H1 (cell line): ENCODE results near the gene CLDND1. TPM values are rescaled to one million over a fixed set of nuclear protein-coding genes. Genes with fewer than 3 reads are reported as not detected.

Experiments
- CTCF ChIA-PET: fragments of 300-600 bp; sonication (Branson Sonifier 250); formaldehyde crosslinking; loops from one replicate; lab custom pipeline; 2021; ENCODE audit not compliant: partially characterized antibody; lab: Charles Lee
- POLR2A ChIA-PET: fragments of 300-600 bp; sonication (Branson Sonifier 250); formaldehyde crosslinking; loops from one replicate; lab custom pipeline; 2021; ENCODE audit warnings: inconsistent platforms; ENCODE audit not compliant: partially characterized antibody; lab: Charles Lee
- DNase-seq, 2 experiments: peaks; one replicate each; pipeline versions ENCODE4 v3.0.0 to v3.0.0-alpha.2; 2010 to 2022; ENCODE audit warnings: low spot score in 2 of 2, low read depth in 1 of 2, mixed read lengths in 1 of 2
- FAIRE-seq: peaks from 2 replicates; lab custom pipeline; 2011; peaks lifted over from hg19 to GRCh38; lab: Jason Lieb, UNC
- H2AFZ ChIP-seq: 2 replicates; pipeline ENCODE4 v1.8.1; 2012; ENCODE audit warnings: low read length, inconsistent platforms
- H2AK5ac ChIP-seq: 2 replicates; pipeline ENCODE4 v1.6.1; 2013; ENCODE audit warnings: low read depth, low read length
- H2BK120ac ChIP-seq: replicated peaks from 2 replicates; pipeline ENCODE3; 2013; ENCODE audit warnings: low read depth, low read length, inconsistent platforms
- H2BK12ac ChIP-seq: 2 replicates; pipeline ENCODE4 v1.6.1; 2013; ENCODE audit warnings: low read depth, low read length
- H2BK15ac ChIP-seq: 2 replicates; pipeline ENCODE4 v1.6.1; 2013; ENCODE audit warnings: low read length
- H2BK20ac ChIP-seq: 2 replicates; pipeline ENCODE4 v1.6.1; 2013; ENCODE audit warnings: low read length
- H2BK5ac ChIP-seq: 2 replicates; pipeline ENCODE4 v1.6.1; 2013; ENCODE audit warnings: low read depth, low read length
- H3K14ac ChIP-seq: 2 replicates; pipeline ENCODE4 v1.6.1; 2013; ENCODE audit warnings: inconsistent platforms; ENCODE audit not compliant: insufficient read length
- H3K18ac ChIP-seq: 2 replicates; pipeline ENCODE4 v1.6.1; 2013; ENCODE audit warnings: low read length; ENCODE audit errors: extremely low read depth
- H3K23ac ChIP-seq: 2 replicates; pipeline ENCODE4 v1.6.1; 2013; ENCODE audit warnings: inconsistent platforms; ENCODE audit not compliant: insufficient read length
- H3K23me2 ChIP-seq: 2 replicates; pipeline ENCODE4 v1.6.1; 2013; ENCODE audit warnings: low read depth, low read length
- H3K27ac ChIP-seq: 2 replicates; pipeline ENCODE4 v1.6.1; 2011; ENCODE audit warnings: low read depth, low read length, inconsistent platforms
- H3K27me3 ChIP-seq, 4 experiments: replicated peaks in 1 of 4; 1 replicate in 1 of 4; 2 replicates in 3 of 4; pipeline versions ENCODE4 v1.6.1 to v1.8.1; 2011 to 2013; ENCODE audit warnings: low read length in 3 of 4, mild to moderate bottlenecking in 3 of 4, inconsistent platforms in 2 of 4, mixed read lengths in 2 of 4, moderate library complexity in 1 of 4; ENCODE audit not compliant: control insufficient read depth in 3 of 4, insufficient read depth in 3 of 4; ENCODE audit errors: extremely low read depth in 1 of 4
- H3K36me3 ChIP-seq, 4 experiments: 2 replicates each; pipeline versions ENCODE4 v1.6.1 to v1.8.1; 2011 to 2013; ENCODE audit warnings: mild to moderate bottlenecking in 4 of 4, low read length in 3 of 4, moderate library complexity in 2 of 4, control low read depth in 1 of 4, inconsistent platforms in 1 of 4; ENCODE audit not compliant: insufficient read depth in 4 of 4, control insufficient read depth in 2 of 4
- H3K4ac ChIP-seq: replicated peaks from 2 replicates; pipeline ENCODE3; 2013; ENCODE audit warnings: low read length, low read depth, mixed read lengths, inconsistent platforms; ENCODE audit not compliant: insufficient read length
- H3K4me1 ChIP-seq, 4 experiments: replicated peaks in 1 of 4; 1 replicate in 1 of 4; 2 replicates in 3 of 4; pipeline versions ENCODE4 v1.6.1 to v1.8.1; 2011 to 2013; ENCODE audit warnings: low read length in 3 of 4, inconsistent platforms in 2 of 4, mixed read lengths in 1 of 4; ENCODE audit not compliant: insufficient read depth in 4 of 4, control insufficient read depth in 3 of 4
- H3K4me2 ChIP-seq, 2 experiments: 2 replicates each; pipeline versions ENCODE4 v1.6.1 to v1.8.1; 2011 to 2013; ENCODE audit warnings: low read depth in 2 of 2, low read length in 2 of 2, control low read depth in 1 of 2, inconsistent platforms in 1 of 2, mild to moderate bottlenecking in 1 of 2; ENCODE audit not compliant: insufficient read depth in 1 of 2
- H3K4me3 ChIP-seq, 4 experiments: fragments of 200-600, 300-600 bp in 1 of 4; sonication (generic), shearing (Covaris generic), sonication (Bioruptor Twin) in 1 of 4; 2 replicates each; pipeline versions ENCODE4 v1.5.1 to v1.8.1; 2011 to 2016; ENCODE audit warnings: low read length in 4 of 4, low read depth in 3 of 4, control low read depth in 2 of 4, inconsistent platforms in 2 of 4, mild to moderate bottlenecking in 2 of 4, mixed read lengths in 1 of 4, moderate library complexity in 1 of 4; ENCODE audit not compliant: insufficient read depth in 2 of 4; ENCODE audit errors: extremely low read depth in 1 of 4
- H3K56ac ChIP-seq: replicated peaks from 2 replicates; pipeline ENCODE3; 2013; ENCODE audit warnings: low read depth, mild to moderate bottlenecking, mixed read lengths, low read length, inconsistent platforms; ENCODE audit not compliant: insufficient read length
- H3K79me1 ChIP-seq: 2 replicates; pipeline ENCODE4 v1.6.1; 2013; ENCODE audit warnings: low read depth, low read length, control low read depth
- H3K79me2 ChIP-seq, 2 experiments: 2 replicates each; pipeline versions ENCODE4 v1.6.1 to v1.8.1; 2012 to 2013; ENCODE audit warnings: low read length in 2 of 2, mild to moderate bottlenecking in 2 of 2, inconsistent platforms in 1 of 2; ENCODE audit not compliant: insufficient read depth in 2 of 2, control insufficient read depth in 1 of 2
- H3K9ac ChIP-seq, 4 experiments: replicated peaks in 1 of 4; 1 replicate in 1 of 4; 2 replicates in 3 of 4; pipeline versions ENCODE4 v1.6.1 to v1.8.1; 2011 to 2013; ENCODE audit warnings: low read depth in 3 of 4, low read length in 3 of 4, control low read depth in 2 of 4, mild to moderate bottlenecking in 2 of 4, moderate library complexity in 2 of 4, inconsistent platforms in 1 of 4; ENCODE audit errors: extremely low read depth in 1 of 4
- H3K9me3 ChIP-seq, 2 experiments: 2 replicates each; pipeline versions ENCODE4 v1.6.1 to v1.8.1; 2012 to 2013; ENCODE audit warnings: mild to moderate bottlenecking in 2 of 2, moderate library complexity in 2 of 2, control low read depth in 1 of 2, inconsistent platforms in 1 of 2, low read depth in 1 of 2, low read length in 1 of 2, mixed read lengths in 1 of 2; ENCODE audit not compliant: insufficient read depth in 2 of 2
- H4K20me1 ChIP-seq, 2 experiments: replicated peaks in 1 of 2; 2 replicates each; pipeline versions ENCODE3 to v1.8.1; 2011 to 2013; ENCODE audit warnings: inconsistent platforms in 2 of 2, low read length in 2 of 2, mild to moderate bottlenecking in 1 of 2; ENCODE audit not compliant: insufficient read depth in 2 of 2, control insufficient read depth in 1 of 2
- H4K5ac ChIP-seq: 2 replicates; pipeline ENCODE4 v1.6.1; 2013; ENCODE audit warnings: low read length, low read depth, mixed read lengths, inconsistent platforms; ENCODE audit not compliant: insufficient read length
- H4K8ac ChIP-seq: 2 replicates; pipeline ENCODE4 v1.8.0; 2013; ENCODE audit warnings: mild to moderate bottlenecking, moderate library complexity, low read length, inconsistent platforms; ENCODE audit not compliant: insufficient read depth; ENCODE audit errors: extremely low read depth
- H4K91ac ChIP-seq: replicated peaks from 2 replicates; pipeline ENCODE3; 2013; ENCODE audit warnings: low read length, mixed read lengths, inconsistent platforms; ENCODE audit not compliant: insufficient read length
- BCL11A ChIP-seq, 2 experiments: IDR thresholded peaks; one replicate each; pipeline ENCODE4 v1.6.1; 2011; ENCODE audit warnings: low read depth in 2 of 2, low read length in 2 of 2, mild to moderate bottlenecking in 2 of 2
- BRCA1 ChIP-seq: IDR thresholded peaks from 2 replicates; pipeline ENCODE4 v1.6.1; 2012; ENCODE audit warnings: low read depth, low read length, improper control_type of control experiment
- CHD1 ChIP-seq: IDR thresholded peaks from 2 replicates; pipeline ENCODE4 v1.6.1; 2012; ENCODE audit warnings: low read depth, low read length, improper control_type of control experiment
- CREB1 ChIP-seq: IDR thresholded peaks from 2 replicates; pipeline ENCODE4 v1.6.1; 2012; ENCODE audit warnings: inconsistent platforms
- GABPA ChIP-seq: IDR thresholded peaks from 2 replicates; pipeline ENCODE4 v1.6.1; 2011; ENCODE audit warnings: mild to moderate bottlenecking, low read length, moderate library complexity, borderline replicate concordance; ENCODE audit not compliant: insufficient read depth
- JUN ChIP-seq: IDR thresholded peaks from 2 replicates; pipeline ENCODE4 v1.6.1; 2011; ENCODE audit warnings: low read depth, mild to moderate bottlenecking, improper control_type of control experiment, low read length
- KDM1A ChIP-seq: fragments of 200-600, 300-600 bp; sonication (generic); IDR thresholded peaks from 2 replicates; pipeline ENCODE4 v1.7.1; 2016; ENCODE audit warnings: mild to moderate bottlenecking, low read length, borderline replicate concordance
- RAD21 ChIP-seq, 2 experiments: IDR thresholded peaks in 1 of 2; conservative IDR thresholded peaks in 1 of 2; 2 replicates each; pipeline ENCODE4 v1.6.1; 2011; ENCODE audit warnings: low read depth in 2 of 2, low read length in 2 of 2, improper control_type of control experiment in 1 of 2, inconsistent platforms in 1 of 2, mild to moderate bottlenecking in 1 of 2, moderate library complexity in 1 of 2
- SP2 ChIP-seq: IDR thresholded peaks from 2 replicates; pipeline ENCODE4 v1.6.1; 2012; ENCODE audit warnings: mild to moderate bottlenecking, low read length, inconsistent platforms
- SRF ChIP-seq: IDR thresholded peaks from 2 replicates; pipeline ENCODE4 v1.6.1; 2011; ENCODE audit warnings: mild to moderate bottlenecking, low read depth, low read length, moderate library complexity
- SUZ12 ChIP-seq: fragments of 200-600 bp; sonication (generic); IDR thresholded peaks from 2 replicates; pipeline ENCODE4 v1.6.1; 2012; ENCODE audit warnings: mild to moderate bottlenecking, inconsistent platforms, low read length, moderate library complexity, mixed read lengths
- TAF7 ChIP-seq: optimal IDR thresholded peaks from 2 replicates; pipeline ENCODE3; 2011; ENCODE audit warnings: low read depth, mild to moderate bottlenecking, inconsistent platforms, low read length, moderate library complexity, borderline replicate concordance
- TEAD4 ChIP-seq: IDR thresholded peaks from 2 replicates; pipeline ENCODE4 v1.6.1; 2012; ENCODE audit warnings: low read depth, low read length, inconsistent platforms, mixed read lengths
- WGBS, 2 experiments: shearing (Covaris generic) in 1 of 2; methylation state at CpG; one replicate each; pipeline versions ENCODE4 v1.1.6 to v1.1.7; 2013 to 2015; ENCODE audit warnings: low lambda C conversion rate in 2 of 2, mixed read lengths in 2 of 2, inconsistent platforms in 1 of 2, low coverage in 1 of 2, missing lambda C conversion rate in 1 of 2; ENCODE audit not compliant: insufficient replicate concordance in 2 of 2, insufficient coverage in 1 of 2, insufficient read length in 1 of 2; ENCODE audit errors: extremely low coverage in 1 of 2, missing lambda C conversion rate in 1 of 2; 5-methylcytosine and 5-hydroxymethylcytosine counted together
- polyA plus RNA-seq, 7 experiments: library from polyadenylated mRNA; depleted of rRNA in 3 of 7; stranded (reverse) in 5 of 7; unstranded in 2 of 7; fragments of >200 nt in 5 of 7; fragments of 200-250 nt in 2 of 7; gene quantifications; 1 replicate in 5 of 7; 2 replicates in 1 of 7; 4 replicates in 1 of 7; pipeline versions ENCODE4 v1.2.1 to v1.2.3, GENCODE V29; 2011 to 2013; ENCODE audit warnings: missing spikeins in 2 of 7, mixed read lengths in 2 of 7
- total RNA-seq: library from RNA; stranded (reverse); fragmentation: NEBNext Ultra II Directional; extraction: Animal tissue kit (Norgen Biotek cat#: 25700); gene quantifications from 2 replicates; pipeline ENCODE4 v1.2.1, GENCODE V29; 2021
- TF ChIP-seq, protein P1 (sequence below): IDR thresholded peaks from 2 replicates; pipeline ENCODE4 v1.6.1; 2012; ENCODE audit warnings: inconsistent platforms

CLDND1 gene
- total and polyA plus RNA-seq, 2 of the 8 experiments (the other 6 are each of a cell fraction or from before 2014, with no cell fraction given), result 68.2 to 152 TPM

DNA sequence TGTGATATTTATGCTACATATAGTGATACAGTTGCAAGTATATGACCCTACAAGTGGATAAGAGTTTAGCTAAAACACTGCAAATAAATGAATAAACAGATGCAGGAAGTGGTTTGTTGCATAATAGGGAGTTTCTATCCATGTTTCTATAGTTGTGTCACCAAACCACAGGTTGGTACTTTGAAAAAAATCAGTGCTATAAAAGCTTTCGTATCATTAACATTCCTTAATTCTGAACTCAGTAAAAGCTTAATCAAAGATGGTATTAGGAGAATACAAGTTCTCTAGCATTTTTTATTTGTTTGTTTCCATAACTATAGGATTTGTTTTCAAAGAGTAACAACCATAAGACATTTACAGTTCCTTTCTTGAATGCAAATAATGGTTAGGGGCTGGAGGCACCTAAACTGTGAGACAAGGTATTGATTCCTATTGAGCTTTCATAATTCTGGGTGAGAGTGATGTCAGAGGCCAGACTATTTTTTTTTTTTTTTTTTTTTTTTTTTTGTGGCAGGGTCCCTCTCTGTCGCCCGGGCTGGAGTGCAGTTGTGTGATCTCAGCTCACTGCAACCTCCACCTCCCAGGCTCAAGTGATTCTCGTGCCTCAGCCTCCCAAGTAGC is 41.1 kb upstream of the CLDND1 start:
- H3K4me3 ChIP-seq, result no peak overlapping the region
- FAIRE-seq (no peak), DNase-seq (no peak)
- H3K23me2 ChIP-seq, result no peaks in the 10 kb centered on the region
- no peak overlapping the region for H3K27ac ChIP-seq
- no peak overlapping the region for H3K4me2 ChIP-seq
- no peaks in the 10 kb centered on the region for H3K79me1 ChIP-seq
- H2BK5ac ChIP-seq, result no peak overlapping the region
- no peak overlapping the region for H2AFZ ChIP-seq
- H3K79me2 ChIP-seq, result no peaks in the 10 kb centered on the region
- H3K36me3 ChIP-seq, result no peaks in the 10 kb centered on the region
- no peak overlapping the region for H3K9ac ChIP-seq
- no peak overlapping the region for H3K14ac ChIP-seq
- no peak overlapping the region for H2BK20ac ChIP-seq
- no peak overlapping the region for H4K8ac ChIP-seq
- no peaks in the 10 kb centered on the region for H3K4me1 ChIP-seq
- 88% methylated on average over 4 of the region's 4 CpGs; no CpG with 5 or more reads in 1 of the 2 experiments for WGBS, 2 experiments
- H4K5ac ChIP-seq, result no peak overlapping the region
- H3K27me3 ChIP-seq, result no peaks in the 10 kb centered on the region
- H3K4ac ChIP-seq, result no peak overlapping the region
- ChIA-PET CTCF (interaction anchor here (2.2 kb wide), 1 partner anchor 10 kb away, joined by 5 read pairs; no protein-coding TSS in a partner anchor), POLR2A (no interaction called here)
- H3K56ac ChIP-seq, result no peak overlapping the region
- H2AK5ac ChIP-seq, result no peak overlapping the region
- no peak overlapping the region for H4K91ac ChIP-seq
- H3K18ac ChIP-seq, result no peak overlapping the region
- no peak overlapping the region for H2BK15ac ChIP-seq
- no peak overlapping the region for H2BK12ac ChIP-seq
- H2BK120ac ChIP-seq, result no peak overlapping the region
- H3K9me3 ChIP-seq, result no peaks in the 10 kb centered on the region
- H3K23ac ChIP-seq, result no peak overlapping the region
- no peaks in the 10 kb centered on the region for H4K20me1 ChIP-seq
- TF ChIP-seq GABPA, result no peak
- no peak for TF ChIP-seq RAD21 (IDR thresholded peaks at IDR 0.05 in 1 of 2, conservative IDR thresholded peaks at IDR 0.05 in 1 of 2; ENCODE audit: low read depth in 2 of 2, low read length in 2 of 2)
- no peak for TF ChIP-seq CHD1
- no peak for TF ChIP-seq KDM1A
- no peak for TF ChIP-seq CREB1
- TF ChIP-seq JUN, result no peak
- no peak for TF ChIP-seq BRCA1
- TF ChIP-seq SUZ12, result no peak
- no peak for TF ChIP-seq TAF7
- TF ChIP-seq BCL11A (IDR thresholded peaks at IDR 0.05; ENCODE audit: low read depth in 2 of 2, low read length in 2 of 2), result no peak
- TF ChIP-seq SRF, result no peak
- TF ChIP-seq TEAD4, result no peak
- TF ChIP-seq SP2, result no peak
- TF ChIP-seq, protein P1, sequence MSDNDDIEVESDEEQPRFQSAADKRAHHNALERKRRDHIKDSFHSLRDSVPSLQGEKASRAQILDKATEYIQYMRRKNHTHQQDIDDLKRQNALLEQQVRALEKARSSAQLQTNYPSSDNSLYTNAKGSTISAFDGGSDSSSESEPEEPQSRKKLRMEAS, result no peak
